ENCODE results near the gene SCLT1. TPM values are rescaled to one million over a fixed set of nuclear protein-coding genes. Genes with fewer than 3 reads are reported as not detected.
"Not testable (repeated sequence)": the region's sequence is repeated elsewhere in the genome, so short reads cannot be mapped to it uniquely, and the experiment has no call there.

The SCLT1 gene
- total RNA-seq, result 34.5 and 39.0 TPM in 2 replicates

- intact Hi-C loops (cut with micrococcal nuclease), result loop anchor here (1.0 to 10.0 kb wide), 13 partner anchors 46 to 1311 kb away; partner anchors contain the start of genes ABHD18, HSPA4L, LARP1B and MFSD8
Observed at GRCh38 chr4:129093191-129093920, at the start of gene SCLT1. TSS of gene SCLT1 (minus strand) at chr4:129093539. CDS start at chr4:129093103, 436 bp downstream.

GRCh38 chr4:129140521-129140920 is 47.2 kb upstream of the SCLT1 start:
- intact Hi-C loops (cut with micrococcal nuclease), result no loop called here

DNA sequence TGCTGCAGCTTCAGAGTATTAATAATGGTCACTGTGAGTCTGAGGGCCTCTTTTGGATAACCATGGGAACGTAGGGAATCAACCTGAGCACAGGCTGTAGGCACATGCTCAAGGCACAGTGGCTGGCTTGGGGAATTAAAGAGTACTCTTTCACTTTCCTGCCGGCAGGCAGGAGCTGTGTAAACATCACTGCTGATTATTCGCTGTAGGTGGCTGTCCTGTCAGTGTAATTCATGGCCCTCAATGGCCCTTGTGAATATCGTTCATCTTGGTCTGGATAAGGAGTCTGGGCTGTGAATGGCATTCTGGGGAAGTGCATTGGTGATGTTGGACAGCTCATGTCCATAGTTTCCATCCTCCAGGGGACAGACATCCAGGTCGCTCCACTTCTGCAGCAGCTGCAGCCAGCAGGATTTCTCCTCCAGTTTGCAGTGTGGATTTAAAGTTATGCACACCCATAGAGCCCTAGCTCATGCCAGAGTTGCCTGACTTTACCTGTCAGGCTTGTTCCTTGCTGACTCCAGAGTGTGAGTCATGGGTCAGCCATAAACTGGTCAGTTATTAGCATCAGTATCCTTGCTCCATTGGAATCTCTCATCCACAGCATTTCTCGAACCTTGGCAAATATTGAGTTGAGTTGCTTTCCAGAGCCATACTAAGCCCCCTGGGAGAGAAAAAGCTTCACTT is 45.6 kb upstream of the SCLT1 start:
- intact Hi-C loops (cut with micrococcal nuclease), result no loop called here

- intact Hi-C loops (cut with micrococcal nuclease), result no loop called here
Observed at GRCh38 chr4:129136433-129136832, 43.1 kb upstream of the SCLT1 start.

- intact Hi-C loops (cut with micrococcal nuclease), result no loop called here
Observed at GRCh38 chr4:129131343-129131742, 38.0 kb upstream of the SCLT1 start.

GRCh38 chr4:129129143-129129542 is 35.8 kb upstream of the SCLT1 start:
- intact Hi-C loops (cut with micrococcal nuclease), result no loop called here

DNA sequence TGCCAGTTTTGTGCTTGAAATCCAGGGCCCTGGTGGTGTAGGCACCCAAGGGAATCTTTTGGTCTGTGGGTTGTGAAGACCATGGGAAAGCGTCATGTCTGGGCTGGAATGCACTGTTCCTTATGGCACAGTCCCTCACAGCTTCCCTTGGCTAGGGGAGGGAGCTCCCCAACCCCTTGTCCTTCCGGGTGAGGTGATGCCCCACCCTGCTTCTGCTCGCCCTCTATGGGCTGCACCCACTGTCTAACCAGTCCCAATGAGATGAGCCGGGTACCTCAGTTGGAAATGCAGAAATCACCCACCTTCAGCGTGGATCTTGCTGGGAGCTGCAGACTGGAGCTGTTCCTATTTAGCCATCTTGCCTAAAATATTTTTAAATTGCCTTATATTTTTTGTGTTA is 33.3 kb upstream of the SCLT1 start:
- intact Hi-C loops (cut with micrococcal nuclease), result not testable (repeated sequence)

DNA sequence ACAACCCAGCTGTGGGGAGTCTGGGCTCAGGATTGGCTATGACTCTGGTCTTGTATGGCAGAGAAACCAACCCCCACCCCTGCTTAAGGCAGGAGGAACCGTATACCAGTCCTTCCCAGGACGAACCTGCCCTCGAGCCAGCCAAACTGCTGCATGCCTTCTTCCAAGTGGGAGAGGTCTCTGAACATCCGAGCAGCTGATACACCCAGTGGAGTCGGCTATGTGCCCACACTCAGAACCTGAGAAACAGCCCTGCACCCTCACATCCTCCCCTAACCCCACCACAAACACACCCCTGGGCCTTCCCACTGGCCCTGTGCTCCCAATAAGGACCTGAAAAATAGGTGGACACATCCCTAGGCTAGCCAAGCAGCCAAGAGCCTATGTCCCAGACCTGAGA is 24.4 kb upstream of the SCLT1 start:
- intact Hi-C loops (cut with micrococcal nuclease), result no loop called here

DNA sequence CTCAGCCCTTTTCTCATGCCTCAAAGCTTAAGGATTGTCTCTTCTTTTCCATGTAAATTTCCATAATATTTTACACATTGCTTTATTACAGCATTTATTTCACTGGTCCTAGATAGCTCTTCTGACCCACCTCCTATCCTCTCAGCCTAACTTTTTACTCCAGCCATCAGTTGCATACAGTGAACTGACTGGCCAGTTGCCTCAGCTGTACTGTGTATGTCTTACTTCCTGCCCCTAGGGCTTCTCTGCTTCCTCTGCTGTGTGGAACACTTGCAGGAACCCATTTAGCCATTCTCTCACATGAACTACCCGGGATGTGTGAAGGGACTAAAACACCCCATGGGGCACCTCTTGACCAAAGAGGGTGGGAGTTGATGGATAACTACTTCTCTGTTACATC is 20.6 kb upstream of the SCLT1 start:
- intact Hi-C loops (cut with micrococcal nuclease), result no loop called here

DNA sequence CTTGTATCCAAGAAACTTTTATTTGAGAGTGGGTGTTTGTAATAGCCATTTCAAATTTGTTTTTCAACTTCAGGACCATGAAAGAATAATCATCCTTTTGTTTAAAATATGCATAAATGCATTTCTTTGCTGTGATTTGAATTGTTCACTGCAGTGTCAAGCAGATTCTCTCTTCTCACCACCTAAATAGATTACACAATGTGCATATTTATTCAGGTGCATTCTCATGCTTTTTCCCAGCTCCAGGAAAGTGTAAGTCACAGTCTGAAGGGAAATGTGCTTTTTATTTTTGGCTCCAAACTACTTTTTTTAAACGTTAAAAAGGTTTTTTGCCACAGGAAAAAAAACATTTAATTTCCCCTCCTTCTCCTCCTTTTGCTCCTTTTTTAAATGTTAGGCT is 20.1 kb upstream of the SCLT1 start:
- intact Hi-C loops (cut with micrococcal nuclease), result no loop called here

- intact Hi-C loops (cut with micrococcal nuclease), result no loop called here
Observed at GRCh38 chr4:129111919-129112318, 18.6 kb upstream of the SCLT1 start.

- intact Hi-C loops (cut with micrococcal nuclease), result no loop called here
Observed at GRCh38 chr4:129110931-129111330, 17.6 kb upstream of the SCLT1 start.

- intact Hi-C loops (cut with micrococcal nuclease), result no loop called here
Observed at GRCh38 chr4:129109965-129110824, 16.9 kb upstream of the SCLT1 start.

GRCh38 chr4:129098531-129099001 is 5.2 kb upstream of the SCLT1 start:
- intact Hi-C loops (cut with micrococcal nuclease), result loop anchor here (5.0 to 10.0 kb wide), 2 partner anchors 644 to 906 kb away; no protein-coding TSS in a partner anchor

DNA sequence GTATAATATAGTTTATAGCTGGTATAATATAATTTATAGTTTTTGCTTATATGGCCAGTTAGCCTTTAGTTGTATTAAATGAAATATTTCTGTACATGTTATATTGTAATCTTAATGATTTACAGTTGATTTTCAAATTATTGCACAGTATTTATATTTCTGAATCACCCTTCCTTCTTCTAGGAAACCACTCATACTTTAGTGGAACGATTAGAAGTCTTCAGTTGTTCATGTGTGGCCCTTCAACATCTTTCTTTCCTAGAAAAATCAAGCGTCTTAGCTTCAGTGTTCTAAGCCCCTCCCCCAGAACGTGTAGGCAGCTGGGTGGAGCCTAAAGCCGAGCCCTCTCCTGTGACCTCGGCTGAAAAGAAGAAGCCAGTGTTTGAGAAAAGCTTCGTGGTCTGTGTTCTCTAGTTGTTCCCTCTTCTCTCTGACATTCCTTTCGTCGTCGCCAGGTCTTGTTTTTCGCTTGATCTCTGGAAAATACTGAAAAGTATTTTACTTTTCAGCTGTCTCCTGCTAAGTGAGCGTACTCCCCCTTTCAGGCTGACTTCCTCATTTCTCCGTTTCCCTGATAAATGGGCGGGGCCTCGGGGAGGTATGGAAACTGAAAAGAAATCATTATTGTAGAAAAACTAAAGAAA is 2.6 kb upstream of the SCLT1 start, which contains the start of gene C4orf33:
C4orf33 (plus strand) TSS at position 342 of the 644 bp plus-strand sequence. CDS start 6,459 bp downstream, outside the sequence.
- intact Hi-C loops (cut with micrococcal nuclease), result loop anchor here (1.0 to 10.0 kb wide), 3 partner anchors 641 to 1216 kb away; partner anchors contain the start of gene PLK4

DNA sequence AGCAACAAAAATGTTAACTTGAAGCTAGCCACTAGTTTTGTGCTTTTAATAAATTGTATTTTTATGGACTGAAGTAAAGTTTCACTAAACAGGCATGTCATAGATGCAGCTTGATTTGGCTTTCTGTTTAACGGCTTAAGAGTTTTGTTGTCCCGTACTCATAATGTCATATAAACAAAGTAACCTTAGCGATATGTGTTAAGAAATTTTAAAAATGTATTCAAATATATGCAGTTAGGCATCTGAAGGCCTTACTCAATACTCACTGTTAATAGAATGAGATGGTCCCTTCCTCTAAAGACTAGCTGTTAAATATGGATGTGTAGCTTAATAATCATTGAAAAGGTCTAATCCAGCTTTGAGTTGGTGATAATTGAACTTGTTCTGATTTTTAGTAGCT is 1.0 kb upstream of the SCLT1 start:
- intact Hi-C loops (cut with micrococcal nuclease), result loop anchor here (5.0 to 10.0 kb wide), 5 partner anchors 47 to 1312 kb away; partner anchors contain the start of gene HSPA4L

GRCh38 chr4:129092631-129093190 is 628 bp downstream of the SCLT1 start:
- intact Hi-C loops (cut with micrococcal nuclease), result loop anchor here (1.0 to 10.0 kb wide), 14 partner anchors 8 to 1310 kb away; partner anchors contain the start of genes ABHD18, HSPA4L, LARP1B and MFSD8

GRCh38 chr4:129087516-129087915 is 5.8 kb downstream of the SCLT1 start:
- intact Hi-C loops (cut with micrococcal nuclease), result no loop called here

DNA sequence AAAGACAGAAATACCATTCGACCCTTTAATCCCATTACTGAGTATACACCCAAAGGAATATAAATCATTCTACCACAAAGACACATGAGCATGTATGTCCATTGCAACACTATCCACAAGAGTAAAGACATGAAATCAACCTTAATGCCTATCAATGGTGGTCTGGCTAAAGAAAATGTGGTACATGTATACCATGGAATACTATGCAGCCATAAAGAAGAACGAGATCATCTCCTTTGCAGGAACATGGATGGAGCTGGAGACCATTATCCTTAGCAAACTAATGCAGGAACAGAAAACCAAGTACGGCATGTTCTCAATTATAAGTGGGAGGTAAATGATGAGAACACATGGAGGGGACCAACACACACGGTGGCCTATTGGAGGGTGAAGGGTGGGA is 7.9 kb downstream of the SCLT1 start:
- intact Hi-C loops (cut with micrococcal nuclease), result no loop called here

GRCh38 chr4:129082302-129082701 is 11.0 kb downstream of the SCLT1 start:
- intact Hi-C loops (cut with micrococcal nuclease), result no loop called here

Data from T-helper 1 cell treated with Interleukin-12 subunit alpha and Interleukin-12 subunit beta and Interleukin-4 antibody, amounts not matched to agents 30 ng/mL and 1 ng/mL, for 36 hours (primary cell).